ENCODE measurements around the gene R3HDM4. TPM values are rescaled to one million over a fixed set of nuclear protein-coding genes. Genes with fewer than 3 reads are reported as not detected.
A peak's percentile ranks its signal among the peaks of the same experiment; 100 is the strongest.

The R3HDM4 gene
- total and polyA plus RNA-seq, 4 donors, result 14.1 to 72.4 (median 20.2) TPM

DNA sequence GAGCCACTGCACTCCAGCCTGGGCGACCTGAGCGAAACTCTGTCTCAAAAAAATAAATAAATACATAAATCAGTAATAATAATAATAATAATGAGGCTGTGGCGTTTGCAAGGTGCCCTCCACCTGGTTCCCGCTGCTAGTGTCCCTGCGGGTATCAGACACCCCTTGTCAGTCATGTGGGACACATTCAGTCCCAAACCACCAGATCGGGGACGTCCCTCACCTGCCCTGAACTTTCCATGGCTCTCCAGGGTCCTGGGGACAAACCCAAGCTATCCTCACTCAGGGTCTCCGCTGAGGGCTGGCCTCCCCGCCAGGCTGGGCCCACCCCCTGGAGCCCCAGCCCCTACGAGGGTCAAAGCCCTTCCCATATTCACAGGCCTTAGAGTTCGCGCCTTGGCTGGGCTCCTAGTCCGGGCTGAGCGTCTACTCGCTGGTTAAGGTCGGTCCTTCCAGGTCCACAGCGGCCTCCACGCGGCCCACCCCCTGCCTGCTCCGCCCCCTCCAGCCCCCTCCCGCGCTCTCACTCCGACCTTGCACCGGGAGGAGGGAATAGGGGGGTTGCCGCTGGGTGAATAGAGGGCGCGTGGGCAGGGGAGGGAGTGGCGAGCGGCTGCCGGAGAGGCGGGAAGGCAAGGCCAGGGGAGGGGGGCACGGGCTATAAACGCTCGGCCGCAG is 3.8 kb upstream of the R3HDM4 start:
- Histone ChIP-seq H3K36me3 (ENCODE audit: control insufficient read depth in 4 of 4, insufficient read depth in 3 of 4, low read depth in 1 of 4, low read length in 3 of 4) (no peaks in the 10 kb centered on the region), H3K9ac (ENCODE audit: low read depth in 1 of 2, low read length in 2 of 2) (no peak overlapping the region), H3K4me1 (ENCODE audit: control insufficient read depth in 4 of 4, insufficient read depth in 4 of 4, low read length in 3 of 4) (peaks cover 0 to 32% (median 16%) of the 10 kb centered on the region in 4 donors), H3K4me3 (ENCODE audit: low read depth in 1 of 3, low read length in 3 of 3) (peak overlapping the region in 1 of 3 donors; percentile 35), H3K9me3 (ENCODE audit: control insufficient read depth in 4 of 4, low read length in 3 of 4) (no peaks in the 10 kb centered on the region), H3K27me3 (ENCODE audit: control insufficient read depth in 4 of 4, insufficient read depth in 4 of 4, low read length in 3 of 4) (peaks cover 0 to 15% (median 3%) of the 10 kb centered on the region in 4 donors), H3K27ac (ENCODE audit: low read depth in 1 of 2, low read length in 2 of 2) (no peak overlapping the region)
- no peak for TF ChIP-seq YY1 (IDR thresholded peaks at IDR 0.05)
- TF ChIP-seq FOXA1 (IDR thresholded peaks at IDR 0.05), result no peak
- no peak for TF ChIP-seq JUND (IDR thresholded peaks at IDR 0.05)
- TF ChIP-seq, protein P1, sequence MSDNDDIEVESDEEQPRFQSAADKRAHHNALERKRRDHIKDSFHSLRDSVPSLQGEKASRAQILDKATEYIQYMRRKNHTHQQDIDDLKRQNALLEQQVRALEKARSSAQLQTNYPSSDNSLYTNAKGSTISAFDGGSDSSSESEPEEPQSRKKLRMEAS (IDR thresholded peaks at IDR 0.05), result no peak
- no peak for TF ChIP-seq FOXA2 (IDR thresholded peaks at IDR 0.05)
- TF ChIP-seq, protein P2, sequence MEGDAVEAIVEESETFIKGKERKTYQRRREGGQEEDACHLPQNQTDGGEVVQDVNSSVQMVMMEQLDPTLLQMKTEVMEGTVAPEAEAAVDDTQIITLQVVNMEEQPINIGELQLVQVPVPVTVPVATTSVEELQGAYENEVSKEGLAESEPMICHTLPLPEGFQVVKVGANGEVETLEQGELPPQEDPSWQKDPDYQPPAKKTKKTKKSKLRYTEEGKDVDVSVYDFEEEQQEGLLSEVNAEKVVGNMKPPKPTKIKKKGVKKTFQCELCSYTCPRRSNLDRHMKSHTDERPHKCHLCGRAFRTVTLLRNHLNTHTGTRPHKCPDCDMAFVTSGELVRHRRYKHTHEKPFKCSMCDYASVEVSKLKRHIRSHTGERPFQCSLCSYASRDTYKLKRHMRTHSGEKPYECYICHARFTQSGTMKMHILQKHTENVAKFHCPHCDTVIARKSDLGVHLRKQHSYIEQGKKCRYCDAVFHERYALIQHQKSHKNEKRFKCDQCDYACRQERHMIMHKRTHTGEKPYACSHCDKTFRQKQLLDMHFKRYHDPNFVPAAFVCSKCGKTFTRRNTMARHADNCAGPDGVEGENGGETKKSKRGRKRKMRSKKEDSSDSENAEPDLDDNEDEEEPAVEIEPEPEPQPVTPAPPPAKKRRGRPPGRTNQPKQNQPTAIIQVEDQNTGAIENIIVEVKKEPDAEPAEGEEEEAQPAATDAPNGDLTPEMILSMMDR (IDR thresholded peaks at IDR 0.05; ENCODE audit: low read depth, low read length, missing input control), result no peak
- TF ChIP-seq HNF4A (conservative IDR thresholded peaks at IDR 0.05), result no peak
- TF ChIP-seq HNF4G (IDR thresholded peaks at IDR 0.05), result no peak
- TF ChIP-seq SP1 (IDR thresholded peaks at IDR 0.05), result no peak
- TF ChIP-seq GABPA (IDR thresholded peaks at IDR 0.05 in 1 of 2, conservative IDR thresholded peaks at IDR 0.05 in 1 of 2), result no peak
- TF ChIP-seq, protein P3, sequence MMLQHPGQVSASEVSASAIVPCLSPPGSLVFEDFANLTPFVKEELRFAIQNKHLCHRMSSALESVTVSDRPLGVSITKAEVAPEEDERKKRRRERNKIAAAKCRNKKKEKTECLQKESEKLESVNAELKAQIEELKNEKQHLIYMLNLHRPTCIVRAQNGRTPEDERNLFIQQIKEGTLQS (IDR thresholded peaks at IDR 0.05), result no peak
- TF ChIP-seq, protein P4, sequence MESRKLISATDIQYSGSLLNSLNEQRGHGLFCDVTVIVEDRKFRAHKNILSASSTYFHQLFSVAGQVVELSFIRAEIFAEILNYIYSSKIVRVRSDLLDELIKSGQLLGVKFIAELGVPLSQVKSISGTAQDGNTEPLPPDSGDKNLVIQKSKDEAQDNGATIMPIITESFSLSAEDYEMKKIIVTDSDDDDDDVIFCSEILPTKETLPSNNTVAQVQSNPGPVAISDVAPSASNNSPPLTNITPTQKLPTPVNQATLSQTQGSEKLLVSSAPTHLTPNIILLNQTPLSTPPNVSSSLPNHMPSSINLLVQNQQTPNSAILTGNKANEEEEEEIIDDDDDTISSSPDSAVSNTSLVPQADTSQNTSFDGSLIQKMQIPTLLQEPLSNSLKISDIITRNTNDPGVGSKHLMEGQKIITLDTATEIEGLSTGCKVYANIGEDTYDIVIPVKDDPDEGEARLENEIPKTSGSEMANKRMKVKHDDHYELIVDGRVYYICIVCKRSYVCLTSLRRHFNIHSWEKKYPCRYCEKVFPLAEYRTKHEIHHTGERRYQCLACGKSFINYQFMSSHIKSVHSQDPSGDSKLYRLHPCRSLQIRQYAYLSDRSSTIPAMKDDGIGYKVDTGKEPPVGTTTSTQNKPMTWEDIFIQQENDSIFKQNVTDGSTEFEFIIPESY (IDR thresholded peaks at IDR 0.05), result no peak
- TF ChIP-seq, protein P5, sequence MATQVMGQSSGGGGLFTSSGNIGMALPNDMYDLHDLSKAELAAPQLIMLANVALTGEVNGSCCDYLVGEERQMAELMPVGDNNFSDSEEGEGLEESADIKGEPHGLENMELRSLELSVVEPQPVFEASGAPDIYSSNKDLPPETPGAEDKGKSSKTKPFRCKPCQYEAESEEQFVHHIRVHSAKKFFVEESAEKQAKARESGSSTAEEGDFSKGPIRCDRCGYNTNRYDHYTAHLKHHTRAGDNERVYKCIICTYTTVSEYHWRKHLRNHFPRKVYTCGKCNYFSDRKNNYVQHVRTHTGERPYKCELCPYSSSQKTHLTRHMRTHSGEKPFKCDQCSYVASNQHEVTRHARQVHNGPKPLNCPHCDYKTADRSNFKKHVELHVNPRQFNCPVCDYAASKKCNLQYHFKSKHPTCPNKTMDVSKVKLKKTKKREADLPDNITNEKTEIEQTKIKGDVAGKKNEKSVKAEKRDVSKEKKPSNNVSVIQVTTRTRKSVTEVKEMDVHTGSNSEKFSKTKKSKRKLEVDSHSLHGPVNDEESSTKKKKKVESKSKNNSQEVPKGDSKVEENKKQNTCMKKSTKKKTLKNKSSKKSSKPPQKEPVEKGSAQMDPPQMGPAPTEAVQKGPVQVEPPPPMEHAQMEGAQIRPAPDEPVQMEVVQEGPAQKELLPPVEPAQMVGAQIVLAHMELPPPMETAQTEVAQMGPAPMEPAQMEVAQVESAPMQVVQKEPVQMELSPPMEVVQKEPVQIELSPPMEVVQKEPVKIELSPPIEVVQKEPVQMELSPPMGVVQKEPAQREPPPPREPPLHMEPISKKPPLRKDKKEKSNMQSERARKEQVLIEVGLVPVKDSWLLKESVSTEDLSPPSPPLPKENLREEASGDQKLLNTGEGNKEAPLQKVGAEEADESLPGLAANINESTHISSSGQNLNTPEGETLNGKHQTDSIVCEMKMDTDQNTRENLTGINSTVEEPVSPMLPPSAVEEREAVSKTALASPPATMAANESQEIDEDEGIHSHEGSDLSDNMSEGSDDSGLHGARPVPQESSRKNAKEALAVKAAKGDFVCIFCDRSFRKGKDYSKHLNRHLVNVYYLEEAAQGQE (IDR thresholded peaks at IDR 0.05), result no peak
- TF ChIP-seq EGR1 (IDR thresholded peaks at IDR 0.05; ENCODE audit: low read depth in 2 of 2), result no peak
- TF ChIP-seq RXRA (IDR thresholded peaks at IDR 0.05), result no peak
- WGBS, result 17% methylated on average over 35 of the region's 35 CpGs
- peak; percentile 61 for DNase-seq (ENCODE audit: low spot score)

Measured in liver (tissue), 9 donors.